PC-3 (cell line): Measurements from ENCODE around the gene ULBP2.

Experiments
- EZH2 ChIP-seq: fragments of 300-600 bp; sonication (generic); IDR thresholded peaks from one replicate; pipeline ENCODE4 v1.6.1; 2017; ENCODE audit warnings: antibody characterized with exemption, mild to moderate bottlenecking, low read length; ENCODE audit not compliant: unreplicated experiment
- TF ChIP-seq, protein P1 (sequence below): fragments of 300-600 bp; sonication (generic); conservative IDR thresholded peaks from 2 replicates; pipeline ENCODE4 v1.5.1; 2017; ENCODE audit warnings: antibody characterized with exemption, low read depth, mild to moderate bottlenecking, low read length

DNA sequence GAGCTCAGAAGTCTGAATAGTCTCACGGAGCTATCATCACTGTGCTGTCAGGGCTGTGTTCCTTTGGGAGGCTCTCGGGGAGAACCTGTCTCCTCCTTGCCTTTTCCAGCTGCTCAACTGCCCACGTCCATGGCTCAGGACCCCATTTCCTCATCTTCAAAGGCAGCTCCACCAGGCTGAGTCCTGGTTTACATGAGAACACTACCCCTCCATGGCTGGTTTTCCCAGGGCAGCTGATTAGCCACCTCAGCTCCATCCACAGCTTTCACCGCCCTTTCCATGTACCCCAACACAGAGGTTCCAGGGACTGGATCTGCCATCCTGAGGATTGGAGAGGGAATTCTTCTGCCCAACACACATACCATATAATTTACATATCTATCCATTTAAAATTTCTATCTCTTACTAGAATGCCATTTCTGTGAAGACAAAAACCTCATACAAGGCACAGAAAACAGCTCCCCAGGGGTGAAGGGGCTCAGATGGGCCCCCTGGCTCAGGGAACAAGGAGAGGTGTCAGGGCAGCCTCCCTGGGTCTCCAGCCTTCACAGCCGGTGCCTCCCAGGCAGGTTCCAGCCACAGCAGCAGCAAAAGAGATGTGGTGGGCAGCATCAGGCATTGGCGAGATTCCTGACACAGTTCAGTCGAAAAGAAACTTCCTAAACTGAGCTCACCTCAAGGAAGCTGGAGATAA, 41.7 kb upstream of the ULBP2 start:
- TF ChIP-seq EZH2 = no peak
- TF ChIP-seq, protein P1, sequence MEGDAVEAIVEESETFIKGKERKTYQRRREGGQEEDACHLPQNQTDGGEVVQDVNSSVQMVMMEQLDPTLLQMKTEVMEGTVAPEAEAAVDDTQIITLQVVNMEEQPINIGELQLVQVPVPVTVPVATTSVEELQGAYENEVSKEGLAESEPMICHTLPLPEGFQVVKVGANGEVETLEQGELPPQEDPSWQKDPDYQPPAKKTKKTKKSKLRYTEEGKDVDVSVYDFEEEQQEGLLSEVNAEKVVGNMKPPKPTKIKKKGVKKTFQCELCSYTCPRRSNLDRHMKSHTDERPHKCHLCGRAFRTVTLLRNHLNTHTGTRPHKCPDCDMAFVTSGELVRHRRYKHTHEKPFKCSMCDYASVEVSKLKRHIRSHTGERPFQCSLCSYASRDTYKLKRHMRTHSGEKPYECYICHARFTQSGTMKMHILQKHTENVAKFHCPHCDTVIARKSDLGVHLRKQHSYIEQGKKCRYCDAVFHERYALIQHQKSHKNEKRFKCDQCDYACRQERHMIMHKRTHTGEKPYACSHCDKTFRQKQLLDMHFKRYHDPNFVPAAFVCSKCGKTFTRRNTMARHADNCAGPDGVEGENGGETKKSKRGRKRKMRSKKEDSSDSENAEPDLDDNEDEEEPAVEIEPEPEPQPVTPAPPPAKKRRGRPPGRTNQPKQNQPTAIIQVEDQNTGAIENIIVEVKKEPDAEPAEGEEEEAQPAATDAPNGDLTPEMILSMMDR = no peak
